Esophagus squamous epithelium (tissue), 4 donors: ENCODE measurements around the gene THBS4.

Source experiments
- CTCF ChIP-seq, 6 experiments: fragments of 450-650 bp in 4 of 6; fragments of 200-600 bp in 2 of 6; sonication (generic) in 2 of 6; IDR thresholded peaks; one replicate each; pipeline ENCODE4 v1.5.1; 2016 to 2019; ENCODE audit warnings: antibody characterized with exemption in 6 of 6, mild to moderate bottlenecking in 4 of 6, moderate library complexity in 4 of 6
- POLR2A ChIP-seq, 4 donors: fragments of 450-650 bp; IDR thresholded peaks; one replicate each; pipeline ENCODE4 v1.6.1; 2017; ENCODE audit warnings: antibody characterized with exemption in 4 of 4, mild to moderate bottlenecking in 4 of 4, moderate library complexity in 3 of 4

DNA sequence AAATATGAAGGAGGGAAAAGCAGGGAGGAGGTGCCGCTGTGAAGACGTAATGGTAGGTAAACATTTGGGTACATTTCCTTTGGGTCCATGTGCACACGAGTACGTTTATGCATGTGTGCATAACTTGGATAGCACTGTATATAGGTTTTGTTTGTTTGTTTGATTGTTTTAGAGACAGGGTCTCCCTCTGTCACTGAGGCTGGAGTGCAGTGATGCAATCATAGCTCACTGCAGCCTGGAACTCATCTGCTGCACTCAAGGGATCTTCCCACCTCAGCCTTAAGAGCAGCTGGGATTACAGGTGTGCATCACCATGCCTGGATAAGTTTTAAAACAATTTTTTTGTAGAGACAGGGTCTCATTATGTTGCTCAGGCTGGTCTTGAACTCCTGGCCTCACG, 94.0 kb downstream of the THBS4 start:
- TF ChIP-seq CTCF (IDR thresholded peaks at IDR 0.05) (no peak), POLR2A (IDR thresholded peaks at IDR 0.05) (no peak)
